GM19452 (cell line): ENCODE measurements around the gene CHD9.

Experiments used
- ATAC-seq: cut with Tn5 transposase; IDR thresholded peaks from one replicate; pipeline ENCODE4 v1.9.1; 2021; ENCODE audit not compliant: unreplicated experiment

CHD9 gene

GRCh38 chr16:53337294-53337693 lies 282.5 kb downstream of the CHD9 start:
- no peak for ATAC-seq

GRCh38 chr16:53341792-53342191 lies 287.0 kb downstream of the CHD9 start:
- no peak for ATAC-seq

- no peak for ATAC-seq
Observed at GRCh38 chr16:53355064-53355463, 300.3 kb downstream of the CHD9 start.

GRCh38 chr16:53356478-53357207 lies 301.9 kb downstream of the CHD9 start:
- no peak for ATAC-seq

- ATAC-seq = no peak
Observed at GRCh38 chr16:53357208-53357586, 302.4 kb downstream of the CHD9 start.

- ATAC-seq = no peak
Observed at GRCh38 chr16:53357955-53358354, 303.2 kb downstream of the CHD9 start.

GRCh38 chr16:53358884-53359283 lies 304.1 kb downstream of the CHD9 start:
- no peak for ATAC-seq

GRCh38 chr16:53369921-53370320 lies 315.1 kb downstream of the CHD9 start:
- ATAC-seq = no peak

- no peak for ATAC-seq
Observed at GRCh38 chr16:53370827-53371226, 316.0 kb downstream of the CHD9 start.

- no peak for ATAC-seq
Observed at GRCh38 chr16:53372992-53373871, 318.4 kb downstream of the CHD9 start.

- no peak for ATAC-seq
Observed at GRCh38 chr16:53374800-53375199, 320.0 kb downstream of the CHD9 start.

- ATAC-seq = no peak
Observed at GRCh38 chr16:53378138-53378537, 323.3 kb downstream of the CHD9 start.
